GM19438 (cell line): ENCODE results near the gene MYLK.
"Not testable (repeated sequence)": the region's sequence is repeated elsewhere in the genome, so short reads cannot be mapped to it uniquely, and the experiment has no call there.

Source experiments
- ATAC-seq: cut with Tn5 transposase; IDR thresholded peaks from one replicate; pipeline ENCODE4 v1.9.1; 2021; ENCODE audit warnings: low read depth; ENCODE audit not compliant: unreplicated experiment

The MYLK gene

DNA sequence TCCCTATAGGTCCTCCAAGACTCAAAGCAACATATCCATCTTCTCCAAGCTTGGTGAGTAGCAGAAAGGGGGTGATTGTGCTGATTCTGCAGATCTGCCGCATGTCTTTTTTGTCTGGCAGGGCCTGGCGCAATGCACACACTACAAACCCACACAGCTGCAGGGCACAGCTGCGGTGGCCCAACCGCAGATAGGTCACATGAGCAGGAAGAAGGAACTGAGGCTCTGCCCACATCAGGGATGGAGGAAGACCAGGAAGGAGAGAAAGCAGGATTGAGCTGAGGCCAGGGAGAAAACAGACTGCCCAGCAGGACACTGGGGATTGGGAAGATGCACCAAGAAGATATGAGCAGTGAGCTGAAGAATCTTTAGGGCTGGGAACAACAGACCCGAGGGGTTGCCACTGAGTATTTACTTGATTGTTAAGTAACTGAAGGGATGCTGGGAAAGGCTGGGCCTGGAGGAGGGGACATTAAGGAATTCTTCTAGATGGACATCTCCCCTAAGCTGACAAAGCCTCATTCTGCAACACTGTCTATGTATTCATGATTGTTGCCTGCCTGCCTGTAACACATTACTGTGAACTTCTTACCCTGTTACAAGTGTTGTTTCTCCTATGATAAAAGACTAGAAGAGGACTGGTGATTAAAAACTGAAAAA is 126.7 kb downstream of the MYLK start:
- ATAC-seq, result no peak

DNA sequence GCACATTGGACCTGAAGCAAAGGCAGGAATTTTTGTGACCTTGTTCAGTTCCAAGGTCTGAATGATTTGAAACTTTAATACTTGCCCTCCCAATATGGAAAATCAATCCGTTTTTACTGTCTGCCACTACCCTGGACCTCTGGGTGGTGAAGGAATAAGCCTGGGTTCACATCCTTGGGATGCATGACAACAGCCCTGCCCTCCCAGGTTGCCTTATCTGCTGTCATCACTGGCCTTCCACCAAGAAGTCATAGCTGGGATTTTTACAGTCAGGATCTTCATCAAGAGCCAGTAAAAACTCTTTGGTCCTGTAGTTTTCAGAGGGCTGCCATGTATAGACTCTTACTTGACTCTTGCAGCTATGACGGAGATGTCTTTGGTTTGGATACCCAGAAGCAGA is 128.6 kb downstream of the MYLK start:
- no peak for ATAC-seq

DNA sequence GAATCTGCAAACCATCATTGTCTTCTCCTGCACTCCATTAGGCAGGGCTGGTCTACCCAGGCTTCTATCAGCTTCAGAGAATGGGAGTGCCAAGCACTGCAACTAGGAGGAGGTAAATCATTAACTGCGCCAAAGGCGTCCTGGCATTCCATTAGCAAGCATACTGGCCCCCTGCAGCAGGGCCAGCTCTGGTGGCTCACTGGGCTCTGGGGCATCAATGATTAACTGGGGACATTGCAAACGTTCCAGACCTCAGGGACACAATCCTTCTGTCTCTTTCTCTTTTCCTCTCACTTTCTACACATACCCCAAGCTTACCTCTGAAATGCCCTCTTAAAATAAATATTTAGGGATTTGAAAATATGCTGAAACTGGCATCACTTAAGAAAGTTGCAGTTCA is 129.0 kb downstream of the MYLK start:
- no peak for ATAC-seq

DNA sequence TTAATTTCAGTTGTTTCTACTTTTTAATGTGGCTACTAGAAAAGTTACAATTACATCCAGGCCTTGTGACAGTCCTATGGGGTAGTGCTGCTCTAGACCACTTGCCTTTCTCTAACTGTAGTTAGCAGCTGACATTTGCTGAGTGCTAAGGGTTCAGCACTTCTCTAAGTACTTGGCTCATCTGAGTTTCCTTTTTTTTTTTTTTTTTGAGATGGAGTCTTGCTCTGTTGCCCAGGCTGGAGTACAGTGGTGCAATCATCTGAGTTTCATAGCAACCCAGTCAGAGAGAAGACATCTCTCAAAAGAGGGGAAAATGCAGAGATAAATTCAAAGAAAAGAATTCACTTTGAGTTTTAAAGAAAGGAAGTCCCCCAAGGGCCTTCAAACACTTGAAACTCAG is 130.8 kb downstream of the MYLK start:
- no peak for ATAC-seq

DNA sequence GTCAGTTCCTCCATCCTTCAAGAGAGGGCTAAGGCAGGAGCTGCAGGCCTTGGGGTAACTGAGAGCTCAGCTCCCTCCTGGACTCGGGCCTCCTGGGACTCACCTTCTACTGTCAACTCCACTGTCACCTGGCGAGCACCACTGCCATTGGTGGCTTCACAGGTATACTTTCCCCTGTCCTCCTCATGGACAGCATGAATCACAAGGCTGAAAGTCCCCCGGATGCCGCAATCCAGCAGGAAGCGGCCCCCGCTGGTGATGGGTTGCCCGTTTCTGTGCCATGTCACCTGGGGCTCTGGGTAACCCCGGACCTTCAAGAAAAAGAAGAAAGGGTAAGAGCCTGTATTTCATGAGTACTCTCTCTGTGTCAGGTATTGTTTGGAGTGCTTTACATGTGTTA is 131.9 kb downstream of the MYLK start:
- no peak for ATAC-seq

DNA sequence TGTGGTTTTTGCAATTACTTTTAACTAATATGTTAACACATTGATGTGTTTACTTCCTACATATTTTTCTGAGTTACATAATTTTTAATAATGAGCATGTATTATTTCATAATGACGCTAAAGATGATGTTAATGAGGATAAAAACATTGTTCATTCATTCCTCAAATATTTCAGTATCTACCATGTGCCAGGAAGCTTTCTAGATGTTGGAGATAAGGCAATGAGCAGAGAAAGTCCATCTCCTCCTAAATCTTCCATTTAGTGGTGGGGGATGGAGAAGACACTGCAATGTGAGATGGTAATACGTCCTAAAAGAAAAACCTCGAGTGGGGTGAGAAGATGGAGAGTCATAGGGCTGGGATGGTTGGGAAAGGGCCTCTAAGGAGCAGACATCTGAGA is 132.7 kb downstream of the MYLK start:
- ATAC-seq, result no peak

DNA sequence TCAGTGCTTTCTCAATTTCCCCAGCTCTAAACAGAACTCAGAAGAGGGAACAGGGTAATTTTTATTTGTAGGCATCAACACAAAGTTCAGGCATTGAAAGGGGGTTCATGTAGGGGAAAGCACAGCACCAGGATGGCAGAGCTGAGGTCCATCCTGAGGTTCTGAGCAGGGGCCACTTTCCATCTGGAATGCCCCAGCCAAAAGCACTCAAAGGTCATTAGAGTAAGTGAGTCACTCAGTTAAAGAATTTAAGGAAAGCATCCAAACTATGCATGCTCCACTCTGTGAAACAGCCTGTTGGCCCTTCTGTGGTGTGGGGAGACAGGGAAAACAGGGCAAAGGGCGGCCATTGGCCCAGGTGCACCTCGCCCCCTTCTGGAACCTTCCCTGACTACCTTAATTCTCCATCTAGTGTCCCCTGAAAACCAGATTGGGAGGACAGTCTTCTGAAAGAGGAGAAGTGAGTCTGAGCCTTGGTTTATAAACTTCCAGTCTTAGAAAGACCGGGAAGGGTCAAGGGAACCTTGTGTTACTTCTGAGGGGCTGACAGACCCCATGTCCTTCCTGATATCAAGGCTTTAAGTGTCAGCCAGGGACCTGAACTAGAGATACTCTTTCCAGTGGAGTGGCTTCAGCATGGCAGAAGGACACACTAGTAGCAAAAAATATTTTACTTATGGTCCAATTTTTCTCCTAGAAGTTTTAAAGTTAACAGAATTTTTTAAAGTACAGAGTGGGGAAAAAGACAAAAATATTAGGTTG is 133.3 kb downstream of the MYLK start:
- ATAC-seq, result no peak

DNA sequence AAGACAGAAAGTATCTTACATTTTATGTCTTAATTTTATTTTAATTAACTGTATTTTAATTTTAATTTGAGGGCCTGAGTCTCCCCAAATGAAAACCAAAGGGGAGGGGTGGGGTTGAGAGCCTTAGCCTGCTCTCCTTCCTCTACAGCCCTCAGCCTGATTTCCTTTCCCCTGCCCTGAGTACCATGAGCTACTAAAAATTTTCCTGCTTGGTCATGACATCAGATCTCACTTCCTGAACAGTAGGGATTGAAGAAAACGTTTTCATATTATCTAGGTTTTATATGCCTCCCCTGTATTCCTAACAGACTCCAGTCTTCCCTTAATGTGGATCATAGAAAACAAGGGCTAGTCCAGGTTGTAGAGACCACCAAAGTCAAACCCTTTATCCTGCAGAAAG is 133.9 kb downstream of the MYLK start:
- no peak for ATAC-seq

DNA sequence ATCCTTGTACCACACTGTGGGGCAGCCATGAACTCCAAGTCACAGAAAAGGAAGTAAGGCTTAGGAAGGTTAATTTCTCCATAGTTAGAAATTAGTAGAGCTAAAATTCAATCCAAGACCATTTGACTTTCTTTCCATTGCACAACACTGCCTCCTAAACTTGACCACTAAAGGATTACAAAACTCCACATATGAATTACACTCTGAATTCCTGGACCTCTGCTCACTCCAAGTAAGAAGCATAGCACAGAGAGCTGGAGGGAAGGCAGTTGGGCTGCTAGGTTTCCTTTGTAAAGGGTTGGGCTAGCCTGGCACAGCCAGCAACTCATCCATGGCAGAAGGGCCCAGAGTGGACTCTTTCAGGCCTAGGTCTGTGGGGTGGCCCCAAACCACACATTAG is 134.4 kb downstream of the MYLK start:
- no peak for ATAC-seq

DNA sequence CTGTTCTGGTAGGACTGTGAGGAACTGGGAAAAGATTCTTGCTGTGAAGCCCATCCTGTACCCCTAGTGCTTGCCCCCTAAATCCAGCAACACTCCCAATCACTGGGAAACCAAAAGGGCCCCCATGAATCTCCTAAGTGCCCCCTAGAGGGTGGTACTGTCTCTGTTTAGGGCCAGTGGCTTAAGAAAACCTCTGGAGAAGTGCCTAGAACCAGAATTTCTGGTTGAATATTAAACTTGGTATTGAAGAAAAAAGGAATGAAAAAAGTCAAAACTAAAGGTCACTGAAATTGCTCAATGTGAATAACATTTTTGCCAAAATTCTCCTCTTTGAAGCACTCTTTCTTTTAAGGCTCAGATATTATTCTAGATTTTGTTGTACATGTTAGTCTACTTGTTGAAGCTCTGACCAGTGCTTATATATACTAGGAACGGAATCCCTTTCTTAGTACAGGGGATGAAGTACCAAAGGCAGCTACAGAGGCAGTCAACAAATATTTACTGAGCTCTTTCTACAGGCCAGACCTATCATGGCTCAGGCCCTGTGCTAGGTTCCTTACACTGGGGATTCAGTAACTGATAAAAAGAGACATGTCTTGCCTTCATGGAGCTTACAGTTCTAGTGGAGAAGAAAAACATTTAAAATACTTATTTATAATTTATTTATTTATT is 138.8 kb downstream of the MYLK start:
- no peak for ATAC-seq

DNA sequence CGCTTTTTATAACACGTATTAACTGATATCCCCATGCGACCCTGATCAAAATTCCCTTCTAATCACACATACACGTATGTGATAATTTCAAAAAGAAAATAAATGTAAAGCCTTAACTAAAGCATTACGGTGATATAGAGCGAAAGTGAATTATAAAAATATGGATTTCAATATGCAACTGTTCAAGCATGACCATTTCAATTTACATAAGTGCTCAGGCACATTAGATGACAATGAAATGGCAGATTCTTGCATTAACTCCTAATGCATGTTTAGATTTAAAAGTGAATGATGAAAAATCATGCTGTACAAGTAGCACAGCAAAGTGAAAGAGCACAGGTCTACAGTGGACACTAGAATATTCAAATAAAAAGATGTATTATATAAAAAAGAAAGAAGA is 140.1 kb downstream of the MYLK start:
- no peak for ATAC-seq

DNA sequence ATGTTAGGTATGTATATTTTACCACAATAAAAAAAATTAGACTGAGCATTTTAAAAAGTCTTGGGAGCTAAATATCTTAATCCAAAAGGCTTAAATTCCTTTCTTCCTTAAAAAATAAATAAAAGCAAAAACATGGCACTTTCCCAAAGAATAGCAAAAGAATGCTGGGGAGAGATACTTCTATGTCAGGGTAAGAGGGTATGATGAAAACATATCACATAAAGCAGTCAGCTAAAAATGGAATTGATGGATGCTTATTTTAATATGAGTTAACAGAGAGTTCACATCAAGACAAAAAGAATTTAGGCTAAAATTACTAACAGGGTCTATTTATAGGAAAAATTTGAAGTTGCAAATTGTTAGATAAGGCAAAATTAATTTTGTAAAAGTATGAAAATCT is 141.0 kb downstream of the MYLK start:
- ATAC-seq, result no peak

DNA sequence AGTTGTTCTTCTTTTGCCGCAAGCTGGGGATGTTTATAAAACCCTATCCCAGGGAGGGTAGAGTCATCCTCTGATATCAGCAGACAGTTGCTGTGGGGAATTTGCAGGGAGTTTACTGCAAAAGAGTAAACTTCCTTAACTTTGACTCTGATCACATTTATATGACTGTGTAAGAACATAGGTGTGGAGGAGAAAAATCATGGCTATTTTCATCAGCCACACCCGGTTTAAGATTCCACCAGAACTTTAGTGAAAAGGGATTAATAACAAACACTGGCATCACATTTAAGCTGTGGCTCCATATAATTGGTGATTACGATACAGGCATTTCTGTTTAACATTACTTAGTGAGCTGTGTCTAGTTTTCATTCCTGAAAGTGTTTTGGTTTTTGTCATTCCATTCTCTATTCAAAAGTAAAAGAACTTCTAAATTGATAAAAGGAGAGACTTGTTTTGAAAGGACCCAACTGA is 143.1 kb downstream of the MYLK start:
- ATAC-seq, result no peak

DNA sequence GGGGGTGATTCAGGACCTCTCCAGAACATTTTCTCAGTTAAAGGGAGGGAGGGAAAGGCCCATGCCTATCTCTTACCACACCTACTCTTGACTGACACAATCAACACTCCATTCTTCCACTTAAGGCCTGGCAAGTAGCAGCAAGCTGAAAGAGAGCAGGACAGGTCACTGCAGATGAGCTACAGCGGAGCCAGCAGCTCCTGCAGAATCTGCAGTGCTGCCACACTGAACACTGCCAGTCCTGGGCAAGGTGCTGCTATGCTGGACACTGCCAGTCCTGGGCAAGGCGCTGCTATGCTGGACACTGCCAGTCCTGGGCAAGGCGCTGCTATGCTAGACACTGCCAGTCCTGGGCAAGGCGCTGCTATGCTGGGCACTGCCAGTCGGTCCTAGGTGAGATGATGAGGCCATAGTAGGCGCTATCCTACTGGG is 143.7 kb downstream of the MYLK start:
- ATAC-seq, result no peak

DNA sequence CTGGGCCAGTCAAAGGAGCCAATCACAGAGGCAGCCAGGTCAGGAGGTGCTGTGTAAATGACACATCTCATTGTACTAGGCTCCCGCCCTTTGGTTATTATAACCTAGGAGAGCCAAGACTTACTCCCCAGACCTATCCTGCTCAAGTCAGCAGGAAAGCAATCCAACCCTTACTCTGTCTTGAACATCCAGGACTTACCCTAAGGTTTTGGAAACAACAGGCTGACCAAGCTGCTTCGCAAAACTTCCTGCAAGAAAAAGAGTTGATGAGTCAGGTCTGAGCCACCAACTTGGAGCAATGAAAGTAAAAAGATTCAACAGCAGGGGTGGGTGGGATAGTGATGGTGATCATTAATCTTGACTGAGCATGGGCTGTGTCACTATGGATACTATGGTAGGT is 144.4 kb downstream of the MYLK start:
- no peak for ATAC-seq

DNA sequence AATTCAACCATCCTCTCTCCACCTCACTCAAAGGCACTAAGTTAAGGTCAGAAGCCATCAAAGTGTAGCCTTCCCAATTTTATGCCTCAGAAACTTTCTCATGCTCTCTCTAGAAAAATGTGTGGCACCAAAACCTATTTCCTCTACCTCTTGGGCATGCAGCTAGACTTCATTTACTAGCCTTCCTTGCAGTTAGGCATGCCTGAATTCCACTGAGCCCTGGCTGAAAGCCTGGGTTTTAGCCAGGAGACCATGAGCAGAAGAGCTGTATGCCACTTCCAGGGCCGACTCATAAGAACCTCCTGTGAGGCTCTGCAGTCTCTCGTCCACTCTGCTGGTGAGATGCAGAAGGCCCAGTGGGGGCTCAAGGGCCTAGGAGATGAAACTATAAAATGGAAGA is 145.0 kb downstream of the MYLK start:
- ATAC-seq, result no peak

DNA sequence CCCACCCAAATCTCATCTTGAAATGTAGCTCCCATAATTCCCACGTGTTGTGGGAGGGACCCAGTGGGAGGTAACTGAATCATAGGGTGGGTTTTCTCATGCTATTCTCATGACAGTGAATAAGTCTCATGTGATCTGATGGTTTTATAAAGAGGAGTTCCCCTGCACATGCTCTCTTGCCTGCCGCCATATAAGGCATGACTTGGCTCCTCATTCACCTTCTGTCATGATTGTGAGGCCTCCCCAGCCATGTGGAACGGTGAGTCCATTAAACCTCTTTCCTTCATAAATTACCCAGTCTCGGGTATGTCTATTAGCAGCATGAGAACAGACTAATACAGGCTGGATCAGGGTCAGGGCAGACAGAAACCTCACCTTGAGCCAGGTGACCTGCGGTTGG is 145.6 kb downstream of the MYLK start:
- not testable (repeated sequence) for ATAC-seq

DNA sequence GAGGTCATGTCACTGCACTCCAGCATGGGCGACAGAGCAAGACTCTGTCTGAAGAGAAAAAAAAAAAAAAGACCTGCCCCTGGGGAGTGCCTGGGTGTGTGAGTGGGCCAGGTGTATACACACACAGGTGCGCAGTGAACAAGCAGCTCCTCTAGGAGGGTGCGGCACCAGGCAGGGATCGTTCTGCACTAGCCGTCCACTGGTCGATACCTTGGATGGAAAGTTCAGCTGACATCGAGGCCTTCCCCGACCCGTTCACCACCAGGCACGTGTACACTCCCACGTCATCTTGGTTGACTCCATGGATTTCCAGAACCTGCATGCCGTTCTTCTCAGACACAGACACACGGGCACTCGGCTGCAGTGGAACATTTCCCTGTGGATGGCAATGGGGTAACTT is 147.0 kb downstream of the MYLK start:
- ATAC-seq, result no peak

DNA sequence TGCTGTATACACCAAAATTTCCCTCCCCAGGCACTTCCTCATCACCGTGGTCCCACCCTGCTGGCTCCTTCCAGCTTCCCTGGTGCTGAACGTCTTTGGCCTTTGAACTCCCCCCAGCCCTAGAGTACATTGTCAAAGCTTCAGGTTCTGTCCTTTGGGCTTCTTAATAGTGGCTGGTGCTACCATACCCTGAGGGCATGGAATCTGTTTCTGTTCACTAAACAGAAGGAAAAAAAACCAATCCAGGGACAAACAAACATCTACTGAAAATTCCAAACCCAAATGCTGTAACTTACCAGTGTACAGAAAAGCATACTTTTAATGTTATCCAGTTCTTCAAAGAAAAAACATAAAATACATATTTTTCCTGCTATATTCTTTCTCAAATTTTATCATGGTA is 148.7 kb downstream of the MYLK start:
- ATAC-seq, result no peak

DNA sequence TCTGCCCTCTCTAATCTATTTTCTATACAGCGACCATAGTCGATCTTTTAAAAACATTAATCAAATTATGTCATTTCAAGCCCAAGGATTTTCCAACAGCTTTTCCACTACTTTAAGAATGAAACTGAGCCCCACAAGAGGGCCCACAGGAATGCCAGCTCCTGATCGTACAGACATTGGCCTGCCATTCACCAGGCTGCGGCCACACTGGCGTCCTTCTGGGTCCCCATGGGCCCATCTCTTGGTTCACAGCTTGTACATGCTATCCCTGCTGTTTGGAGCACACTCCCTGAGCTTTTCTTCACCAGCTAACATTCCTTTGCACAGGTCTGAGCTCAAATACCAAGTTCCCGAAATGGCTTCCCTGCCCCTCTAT is 149.6 kb downstream of the MYLK start:
- no peak for ATAC-seq

DNA sequence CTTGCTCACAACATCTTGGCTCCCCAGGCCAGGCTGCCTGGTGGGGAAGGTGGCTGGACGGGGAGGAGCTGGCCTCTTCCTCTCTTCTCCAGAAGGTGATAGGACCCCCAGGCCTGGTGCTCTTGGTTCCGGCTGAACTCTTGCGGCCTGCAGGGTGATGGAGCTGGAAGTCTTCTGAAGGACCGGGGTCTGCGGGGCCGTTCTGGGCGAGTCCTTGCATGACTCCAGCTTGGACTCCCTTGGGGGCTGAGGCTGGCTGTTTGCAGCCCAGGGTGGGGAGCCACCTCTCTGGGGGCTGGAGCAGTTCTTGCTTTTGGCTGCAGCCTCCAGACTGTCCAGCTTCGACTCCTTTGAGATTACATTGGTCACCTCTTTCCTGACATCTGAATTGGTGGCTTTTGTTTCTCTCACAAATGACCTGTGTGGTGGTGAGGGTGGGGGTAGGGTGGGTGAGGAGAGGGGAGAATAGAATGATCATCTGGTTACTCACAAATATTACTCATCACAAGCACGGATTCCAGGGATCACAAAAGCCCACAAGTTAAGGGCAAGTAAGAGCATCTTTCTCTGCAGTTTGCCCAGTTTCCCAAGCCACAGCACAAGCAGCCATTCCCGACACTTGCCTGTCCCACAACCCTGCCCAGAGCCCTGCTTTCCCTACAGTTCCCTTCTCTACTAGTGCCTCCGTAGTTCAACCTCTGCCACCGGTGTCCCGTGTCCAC is 150.2 kb downstream of the MYLK start:
- ATAC-seq, result no peak
